OCI-LY1 (cell line): ENCODE data around the gene DUOX1.

Experiments
- CTCF ChIP-seq: fragments of 200-600 bp; sonication (generic), shearing (Covaris generic); IDR thresholded peaks from 2 replicates; pipeline ENCODE4 v1.5.1; 2017; ENCODE audit warnings: mild to moderate bottlenecking, antibody characterized with exemption, low read length, moderate library complexity, mixed read lengths
- EZH2 ChIP-seq: fragments of 200-600 bp; sonication (generic), shearing (Covaris generic); IDR thresholded peaks from 2 replicates; pipeline ENCODE4 v1.8.0; 2017; ENCODE audit warnings: borderline replicate concordance, mixed run types, mild to moderate bottlenecking, antibody characterized with exemption, low read length, moderate library complexity, mixed read lengths

- TF ChIP-seq EZH2 (no peak), CTCF (no peak)
Observed at GRCh38 chr15:45100884-45101625, 28.7 kb upstream of the DUOX1 start.
